ENCODE measurements around the gene IGSF9.

Gene IGSF9

GRCh38 chr1:159938905-159939677 is 6.3 kb downstream of the IGSF9 start:
- TF ChIP-seq PAX5 (IDR thresholded peaks at IDR 0.05; ENCODE audit: insufficient read depth, low read length, severe bottlenecking) (no peak), POLR2A (IDR thresholded peaks at IDR 0.05; ENCODE audit: low read depth, low read length) (no peak), POLR2AphosphoS5 (IDR thresholded peaks at IDR 0.05; ENCODE audit: low read depth, low read length) (no peak), POU2F2 (IDR thresholded peaks at IDR 0.05; ENCODE audit: low read depth, low read length) (no peak)
- no peak for FAIRE-seq
- no peak for DNase-seq (ENCODE audit: insufficient read length, low spot score)

GRCh38 chr1:159938211-159938852 is 7.1 kb downstream of the IGSF9 start:
- FAIRE-seq (peak; percentile 75), DNase-seq (ENCODE audit: insufficient read length, low spot score) (no peak)
- TF ChIP-seq POLR2A (IDR thresholded peaks at IDR 0.05; ENCODE audit: low read depth, low read length): no peak
- no peak for TF ChIP-seq SPI1 (IDR thresholded peaks at IDR 0.05; ENCODE audit: low read depth, low read length)
- no peak for TF ChIP-seq POU2F2 (IDR thresholded peaks at IDR 0.05; ENCODE audit: low read depth, low read length)
- no peak for TF ChIP-seq TAF1 (IDR thresholded peaks at IDR 0.05; ENCODE audit: low read depth, low read length)
- TF ChIP-seq POLR2AphosphoS5 (IDR thresholded peaks at IDR 0.05; ENCODE audit: low read depth, low read length): no peak
- TF ChIP-seq PAX5 (IDR thresholded peaks at IDR 0.05; ENCODE audit: insufficient read depth, low read length, severe bottlenecking): no peak

- FAIRE-seq: no peak
- no peak for DNase-seq (ENCODE audit: insufficient read length, low spot score)
- no peak for TF ChIP-seq POLR2AphosphoS5 (IDR thresholded peaks at IDR 0.05; ENCODE audit: low read depth, low read length)
- 0 out of 2 replicates have a peak, but pooled peaks have one; percentile 19 for TF ChIP-seq SPI1 (IDR thresholded peaks at IDR 0.05; ENCODE audit: low read depth, low read length)
These were observed 8.2 kb downstream of the IGSF9 start for GRCh38 chr1:159937054-159937750.

DNA sequence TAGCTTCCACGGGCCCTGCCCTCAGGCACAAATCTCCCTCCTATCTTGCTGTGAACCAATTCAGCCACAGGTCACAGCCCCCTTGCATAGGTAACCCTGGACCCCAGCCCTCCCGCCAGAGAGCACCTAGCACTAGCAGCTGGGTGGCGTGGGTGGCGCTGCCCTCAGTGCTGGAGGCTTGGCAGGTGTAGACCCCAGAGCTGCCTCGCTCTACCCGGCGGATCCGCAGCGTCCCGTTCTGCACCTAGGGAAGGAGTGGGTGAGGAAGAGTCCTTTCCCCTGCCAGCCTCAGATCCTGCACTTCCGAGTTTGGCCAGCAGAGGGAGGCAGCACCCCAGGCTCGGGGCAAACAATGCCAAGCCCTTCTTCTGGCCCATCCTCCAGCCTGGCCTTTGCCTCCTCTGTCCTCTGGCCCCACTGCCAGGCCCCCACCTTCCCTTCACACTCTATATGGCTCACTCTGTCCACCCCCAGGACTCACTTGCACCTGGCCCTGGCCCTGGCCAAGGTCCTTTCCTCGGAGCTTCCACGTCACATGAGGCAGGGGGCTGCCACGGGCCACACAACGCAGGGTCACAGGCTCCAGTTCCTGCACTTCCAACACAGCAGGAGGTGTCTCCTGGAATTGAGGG is 9.0 kb downstream of the IGSF9 start:
- FAIRE-seq: peak; percentile 96
- peak; percentile 33; the same call in 1 of the 2 replicates for TF ChIP-seq SPI1 (IDR thresholded peaks at IDR 0.05; ENCODE audit: low read depth, low read length)
- no peak for TF ChIP-seq POU2F2 (IDR thresholded peaks at IDR 0.05; ENCODE audit: low read depth, low read length)
- peak; percentile 82 for DNase-seq (ENCODE audit: insufficient read length, low spot score)

GRCh38 chr1:159935719-159936272 is 9.6 kb downstream of the IGSF9 start:
- FAIRE-seq: no peak
- peak; percentile 52 for TF ChIP-seq SPI1 (IDR thresholded peaks at IDR 0.05; ENCODE audit: low read depth, low read length)
- TF ChIP-seq POLR2AphosphoS5 (IDR thresholded peaks at IDR 0.05; ENCODE audit: low read depth, low read length): no peak
- no peak for DNase-seq (ENCODE audit: insufficient read length, low spot score)

GRCh38 chr1:159935305-159935704 is 10.1 kb downstream of the IGSF9 start:
- DNase-seq (ENCODE audit: insufficient read length, low spot score) (no peak), FAIRE-seq (no peak)
- no peak for TF ChIP-seq POLR2AphosphoS5 (IDR thresholded peaks at IDR 0.05; ENCODE audit: low read depth, low read length)
- no peak for TF ChIP-seq POLR2A (IDR thresholded peaks at IDR 0.05; ENCODE audit: low read depth, low read length)
- TF ChIP-seq TAF1 (IDR thresholded peaks at IDR 0.05; ENCODE audit: low read depth, low read length): no peak
- TF ChIP-seq SPI1 (IDR thresholded peaks at IDR 0.05; ENCODE audit: low read depth, low read length): no peak
- TF ChIP-seq POU2F2 (IDR thresholded peaks at IDR 0.05; ENCODE audit: low read depth, low read length): no peak
- TF ChIP-seq PAX5 (IDR thresholded peaks at IDR 0.05; ENCODE audit: insufficient read depth, low read length, severe bottlenecking): no peak

GRCh38 chr1:159934136-159935039 is 11.0 kb downstream of the IGSF9 start:
- no peak for FAIRE-seq
- no peak for TF ChIP-seq POLR2A (IDR thresholded peaks at IDR 0.05; ENCODE audit: low read depth, low read length)
- TF ChIP-seq PAX5 (IDR thresholded peaks at IDR 0.05; ENCODE audit: insufficient read depth, low read length, severe bottlenecking): no peak
- TF ChIP-seq SPI1 (IDR thresholded peaks at IDR 0.05; ENCODE audit: low read depth, low read length): no peak
- no peak for TF ChIP-seq POU2F2 (IDR thresholded peaks at IDR 0.05; ENCODE audit: low read depth, low read length)
- no peak for TF ChIP-seq TAF1 (IDR thresholded peaks at IDR 0.05; ENCODE audit: low read depth, low read length)
- TF ChIP-seq POLR2AphosphoS5 (IDR thresholded peaks at IDR 0.05; ENCODE audit: low read depth, low read length): no peak
- no peak for DNase-seq (ENCODE audit: insufficient read length, low spot score)

- no peak for TF ChIP-seq SPI1 (IDR thresholded peaks at IDR 0.05; ENCODE audit: low read depth, low read length)
- TF ChIP-seq POU2F2 (IDR thresholded peaks at IDR 0.05; ENCODE audit: low read depth, low read length): no peak
- TF ChIP-seq TAF1 (IDR thresholded peaks at IDR 0.05; ENCODE audit: low read depth, low read length): no peak
- TF ChIP-seq PAX5 (IDR thresholded peaks at IDR 0.05; ENCODE audit: insufficient read depth, low read length, severe bottlenecking): no peak
- TF ChIP-seq POLR2A (IDR thresholded peaks at IDR 0.05; ENCODE audit: low read depth, low read length): no peak
- no peak for FAIRE-seq
- DNase-seq (ENCODE audit: insufficient read length, low spot score): no peak
These were observed 12.1 kb downstream of the IGSF9 start for GRCh38 chr1:159933347-159933746.
